Measurements from ENCODE around the gene PRIM2. TPM values are rescaled to one million over a fixed set of nuclear protein-coding genes. Genes with fewer than 3 reads are reported as not detected.
"Not testable (repeated sequence)": the region's sequence is repeated elsewhere in the genome, so short reads cannot be mapped to it uniquely, and the experiment has no call there.

PRIM2 gene
- polyA plus RNA-seq, 1 donor from 2014 or later = 10.0 TPM

DNA sequence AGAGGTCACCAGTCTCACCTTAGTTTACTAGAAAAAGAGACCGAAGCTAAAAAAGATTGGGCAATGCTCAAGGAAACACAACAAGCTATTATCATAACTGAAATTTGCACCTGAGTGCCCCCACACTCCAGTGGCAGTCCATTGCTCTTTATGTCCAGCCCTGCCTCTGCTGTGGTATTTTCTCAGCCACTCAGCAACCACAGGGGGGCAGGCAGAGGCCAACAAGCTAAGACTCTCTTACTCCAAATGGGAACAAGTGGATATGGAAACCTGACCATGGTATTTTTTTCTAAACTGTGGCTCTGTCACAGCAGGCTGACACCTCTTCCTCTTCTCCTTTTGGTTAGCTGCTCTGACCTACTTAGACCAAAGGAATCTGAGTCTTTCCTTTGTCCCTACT lies 355.9 kb downstream of the PRIM2 start:
- not testable (repeated sequence) for H3K4me2 ChIP-seq (ENCODE audit: low read length); H3K27ac ChIP-seq (ENCODE audit: low read length); H3K9me2 ChIP-seq (ENCODE audit: insufficient read depth, low read length); H2AFZ ChIP-seq (ENCODE audit: low read depth, low read length); H3K36me3 ChIP-seq (ENCODE audit: insufficient read depth, low read length); H3K79me2 ChIP-seq (replicated peaks; ENCODE audit: insufficient read depth, low read length); H3K9me3 ChIP-seq (ENCODE audit: low read length); H3K27me3 ChIP-seq (ENCODE audit: insufficient read depth, low read depth, low read length); H3K4me3 ChIP-seq (ENCODE audit: low read length); H3K9ac ChIP-seq (ENCODE audit: low read length); H4K20me1 ChIP-seq (ENCODE audit: insufficient read depth); H3F3A ChIP-seq (ENCODE audit: insufficient read depth, low read length, poor library complexity, severe bottlenecking)

DNA sequence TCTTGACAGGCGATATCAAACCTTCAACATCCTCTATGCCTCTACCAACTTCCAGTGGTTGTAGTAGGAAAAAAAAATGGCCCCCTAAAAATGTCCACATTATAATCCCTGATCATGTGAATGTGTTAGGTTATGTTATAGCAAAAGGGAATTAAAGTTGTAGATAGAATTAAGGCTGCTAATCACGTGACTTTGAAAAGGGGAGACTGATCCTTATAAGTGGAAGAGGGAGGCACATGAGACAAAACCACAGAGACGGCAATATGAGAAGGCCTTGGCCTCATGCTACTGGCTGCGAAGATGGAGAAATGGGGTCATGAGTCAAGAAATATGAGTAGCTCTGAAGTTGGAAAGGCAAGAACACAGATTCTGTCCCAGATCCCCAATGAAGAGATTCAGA lies 358.0 kb downstream of the PRIM2 start:
- not testable (repeated sequence) for H3K9me2 ChIP-seq (ENCODE audit: insufficient read depth, low read length); H2AFZ ChIP-seq (ENCODE audit: low read depth, low read length); H3K36me3 ChIP-seq (ENCODE audit: insufficient read depth, low read length); H3K79me2 ChIP-seq (replicated peaks; ENCODE audit: insufficient read depth, low read length); H3K27me3 ChIP-seq (ENCODE audit: insufficient read depth, low read depth, low read length); H3F3A ChIP-seq (ENCODE audit: insufficient read depth, low read length, poor library complexity, severe bottlenecking); H3K4me3 ChIP-seq (ENCODE audit: low read length); H3K27ac ChIP-seq (ENCODE audit: low read length); H3K4me2 ChIP-seq (ENCODE audit: low read length); H4K20me1 ChIP-seq (ENCODE audit: insufficient read depth); H3K9ac ChIP-seq (ENCODE audit: low read length); H3K9me3 ChIP-seq (ENCODE audit: low read length)

DNA sequence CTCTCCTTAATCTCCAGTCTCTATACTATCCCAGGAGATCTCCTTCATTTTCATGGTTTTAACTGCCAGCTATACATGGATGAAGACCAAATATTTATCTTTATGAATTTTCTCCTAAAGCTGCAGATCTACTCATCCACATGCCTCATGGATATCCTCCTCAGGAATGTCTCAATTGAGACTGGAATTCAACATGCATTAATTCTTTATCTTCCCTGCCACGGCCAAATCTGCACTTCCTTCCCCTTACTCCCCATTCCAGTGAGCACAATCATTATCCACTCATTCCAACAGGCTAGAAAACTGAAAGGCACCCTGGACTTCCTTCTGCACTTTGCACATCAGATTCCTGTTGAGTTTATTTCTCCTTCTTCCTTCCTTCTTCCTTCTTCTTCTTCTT lies 379.0 kb downstream of the PRIM2 start:
- H4K20me1 ChIP-seq (ENCODE audit: insufficient read depth); H3K4me3 ChIP-seq (ENCODE audit: low read length); H3K27me3 ChIP-seq (ENCODE audit: insufficient read depth, low read depth, low read length); H3K9me3 ChIP-seq (ENCODE audit: low read length); H3F3A ChIP-seq (ENCODE audit: insufficient read depth, low read length, poor library complexity, severe bottlenecking); H3K4me2 ChIP-seq (ENCODE audit: low read length); H3K36me3 ChIP-seq (ENCODE audit: insufficient read depth, low read length); H3K9ac ChIP-seq (ENCODE audit: low read length); H3K9me2 ChIP-seq (ENCODE audit: insufficient read depth, low read length); H2AFZ ChIP-seq (ENCODE audit: low read depth, low read length); H3K79me2 ChIP-seq (replicated peaks; ENCODE audit: insufficient read depth, low read length); H3K27ac ChIP-seq (ENCODE audit: low read length): not testable (repeated sequence)

Small RNA genes within 50 kb of the gene (small RNA-seq; reads per million reads assigned to genes)
- gene MIR548U = 0 reads per million in 3 experiments

Other genes with a start within 250 kb of the PRIM2 start
- gene ZNF451, start 227.4 kb upstream of the PRIM2 start, polyA plus RNA-seq = 48.7 and 60.2 TPM in 2 replicates
- 3.2 and 3.3 TPM in 2 replicates for gene BAG2, start 145.3 kb upstream of the PRIM2 start, polyA plus RNA-seq
- gene RAB23, start 95.3 kb upstream of the PRIM2 start, polyA plus RNA-seq = 11.7 and 14.5 TPM in 2 replicates

All from neural cell (in vitro differentiated cells).